Vagina (tissue), 2 donors: ENCODE data around the gene CHPT1. TPM values are rescaled to one million over a fixed set of nuclear protein-coding genes. Genes with fewer than 3 reads are reported as not detected.

Experiments used
- DNase-seq, 2 donors: peaks; one replicate each; pipeline ENCODE4 v3.0.0-alpha.2; 2017; ENCODE audit errors: extremely low spot score in 2 of 2
- H3K27ac ChIP-seq: fragments of 200-600 bp; sonication (generic); one replicate; pipeline ENCODE4 v1.5.1; 2019
- H3K27me3 ChIP-seq: fragments of 200-600 bp; sonication (generic); one replicate; pipeline ENCODE4 v1.5.1; 2019
- H3K36me3 ChIP-seq, 2 donors: fragments of 200-600 bp; sonication (generic); one replicate each; pipeline ENCODE4 v1.5.1; 2017 to 2019
- H3K4me1 ChIP-seq: fragments of 200-600 bp; sonication (generic); one replicate; pipeline ENCODE4 v1.5.1; 2019
- H3K4me3 ChIP-seq, 2 donors: fragments of 200-600 bp; sonication (generic); 1 replicate in 1 of 2; 2 replicates in 1 of 2; pipeline ENCODE4 v1.5.1; 2016 to 2019
- H3K9me3 ChIP-seq: fragments of 200-600 bp; sonication (generic); one replicate; pipeline ENCODE4 v1.5.1; 2019
- POLR2A ChIP-seq, 2 donors: fragments of 450-650 bp; IDR thresholded peaks; one replicate each; pipeline ENCODE4 v1.6.1; 2017; ENCODE audit warnings: antibody characterized with exemption in 2 of 2, mild to moderate bottlenecking in 2 of 2, moderate library complexity in 2 of 2
- POLR2AphosphoS5 ChIP-seq, 2 donors: sonication (generic); formaldehyde crosslinking; IDR thresholded peaks; one replicate each; pipeline ENCODE4 v1.9.0; 2017; ENCODE audit warnings: antibody characterized with exemption in 2 of 2, mild to moderate bottlenecking in 2 of 2, low read depth in 1 of 2; ENCODE audit not compliant: insufficient read depth in 1 of 2
- intact Hi-C: fragments of 100-400 bp; cut with DNase I; formaldehyde crosslinking; loops from one replicate; pipeline ENCODE4 v1.15.1; 2023
- total RNA-seq: library from RNA; depleted of rRNA; stranded (reverse); fragments of >200 nt; gene quantifications from one replicate; pipeline ENCODE4 v1.2.3, GENCODE V29; 2016
- TF ChIP-seq, protein P1 (sequence below), 3 experiments: fragments of 450-650 bp in 2 of 3; fragments of 200-600 bp in 1 of 3; sonication (generic) in 1 of 3; IDR thresholded peaks; one replicate each; pipeline ENCODE4 v1.5.1; 2017 to 2019; ENCODE audit warnings: antibody characterized with exemption in 3 of 3, mild to moderate bottlenecking in 2 of 3, moderate library complexity in 2 of 3

The CHPT1 gene
- total RNA-seq, 1 donor from 2014 or later: 84.7 TPM

DNA sequence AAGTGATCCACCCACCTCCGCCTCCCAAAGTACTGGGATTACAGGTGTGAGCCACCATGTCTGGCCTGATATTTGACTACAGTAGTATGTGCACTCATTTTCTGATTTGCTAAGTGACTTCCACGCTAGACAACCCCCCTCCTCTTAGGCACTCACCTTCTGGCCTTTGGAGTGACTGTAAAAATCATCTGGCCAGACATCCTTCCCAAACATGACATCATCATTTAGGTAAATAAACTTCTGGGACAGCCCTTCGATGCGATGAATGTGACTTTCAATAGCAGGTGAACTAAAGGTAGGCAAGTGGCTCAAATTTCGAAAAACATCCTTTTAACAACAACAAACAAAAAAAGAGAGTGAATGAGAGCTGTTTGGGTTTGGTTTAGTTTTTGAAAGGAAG is 72.4 kb downstream of the CHPT1 start:
- H3K36me3 ChIP-seq: peaks cover 0 to 41% of the 10 kb centered on the region in 2 donors
- no peak overlapping the region for H3K27ac ChIP-seq
- H3K9me3 ChIP-seq: no peaks in the 10 kb centered on the region
- DNase-seq: no peak
- intact Hi-C loops: loop anchor here (5.0 kb wide), 1 partner anchor 67 kb away; no protein-coding TSS in a partner anchor
- TF ChIP-seq POLR2AphosphoS5 (IDR thresholded peaks at IDR 0.05; ENCODE audit: insufficient read depth in 1 of 2, low read depth in 1 of 2) (no peak), POLR2A (IDR thresholded peaks at IDR 0.05) (no peak)
- TF ChIP-seq, protein P1, sequence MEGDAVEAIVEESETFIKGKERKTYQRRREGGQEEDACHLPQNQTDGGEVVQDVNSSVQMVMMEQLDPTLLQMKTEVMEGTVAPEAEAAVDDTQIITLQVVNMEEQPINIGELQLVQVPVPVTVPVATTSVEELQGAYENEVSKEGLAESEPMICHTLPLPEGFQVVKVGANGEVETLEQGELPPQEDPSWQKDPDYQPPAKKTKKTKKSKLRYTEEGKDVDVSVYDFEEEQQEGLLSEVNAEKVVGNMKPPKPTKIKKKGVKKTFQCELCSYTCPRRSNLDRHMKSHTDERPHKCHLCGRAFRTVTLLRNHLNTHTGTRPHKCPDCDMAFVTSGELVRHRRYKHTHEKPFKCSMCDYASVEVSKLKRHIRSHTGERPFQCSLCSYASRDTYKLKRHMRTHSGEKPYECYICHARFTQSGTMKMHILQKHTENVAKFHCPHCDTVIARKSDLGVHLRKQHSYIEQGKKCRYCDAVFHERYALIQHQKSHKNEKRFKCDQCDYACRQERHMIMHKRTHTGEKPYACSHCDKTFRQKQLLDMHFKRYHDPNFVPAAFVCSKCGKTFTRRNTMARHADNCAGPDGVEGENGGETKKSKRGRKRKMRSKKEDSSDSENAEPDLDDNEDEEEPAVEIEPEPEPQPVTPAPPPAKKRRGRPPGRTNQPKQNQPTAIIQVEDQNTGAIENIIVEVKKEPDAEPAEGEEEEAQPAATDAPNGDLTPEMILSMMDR (IDR thresholded peaks at IDR 0.05): no peak
- no peaks in the 10 kb centered on the region for H3K27me3 ChIP-seq
- no peak overlapping the region for H3K4me3 ChIP-seq
- H3K4me1 ChIP-seq: no peaks in the 10 kb centered on the region

- DNase-seq: no peak
- H3K27ac ChIP-seq: no peak overlapping the region
- H3K4me3 ChIP-seq: no peak overlapping the region
- no peaks in the 10 kb centered on the region for H3K27me3 ChIP-seq
- H3K4me1 ChIP-seq: no peaks in the 10 kb centered on the region
- intact Hi-C loops: loop anchor here (5.0 kb wide), 1 partner anchor 65 kb away; no protein-coding TSS in a partner anchor
- peaks cover 0 to 29% of the 10 kb centered on the region in 2 donors for H3K36me3 ChIP-seq
- TF ChIP-seq POLR2AphosphoS5 (IDR thresholded peaks at IDR 0.05; ENCODE audit: insufficient read depth in 1 of 2, low read depth in 1 of 2) (no peak), POLR2A (IDR thresholded peaks at IDR 0.05) (no peak)
- TF ChIP-seq, protein P1 (IDR thresholded peaks at IDR 0.05): no peak
- H3K9me3 ChIP-seq: no peaks in the 10 kb centered on the region
Observed at GRCh38 chr12:101772012-101772775, 74.8 kb downstream of the CHPT1 start.

DNA sequence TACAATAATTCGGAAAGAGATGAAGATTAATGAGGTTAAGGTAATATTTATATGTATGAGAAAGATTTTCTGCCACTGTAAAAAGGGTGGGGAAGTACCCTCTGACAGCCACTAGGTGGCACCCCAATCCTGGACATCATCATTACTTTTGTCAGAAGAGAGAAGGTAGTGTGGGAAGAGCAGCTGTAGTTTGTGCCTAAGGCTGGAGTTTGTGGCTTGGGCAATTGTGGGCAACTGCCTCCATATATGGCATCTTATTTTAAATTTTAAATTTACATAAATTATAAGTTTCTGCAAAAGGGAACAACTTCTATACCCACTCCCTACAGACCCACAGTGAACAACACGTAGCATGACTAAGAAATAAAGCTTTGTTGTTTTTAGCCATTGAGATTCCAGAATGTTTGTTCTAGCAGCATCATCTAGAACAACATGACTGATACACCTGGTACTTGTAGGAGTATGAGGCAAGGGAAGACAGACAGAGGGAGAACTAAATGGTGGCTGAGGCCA is 76.3 kb downstream of the CHPT1 start:
- intact Hi-C loops: loop anchor here (5.0 kb wide), 1 partner anchor 64 kb away; no protein-coding TSS in a partner anchor
- TF ChIP-seq POLR2AphosphoS5 (IDR thresholded peaks at IDR 0.05; ENCODE audit: insufficient read depth in 1 of 2, low read depth in 1 of 2): peak in 1 of 2 donors; percentile 12
- no peak for TF ChIP-seq POLR2A (IDR thresholded peaks at IDR 0.05)
- TF ChIP-seq, protein P1 (IDR thresholded peaks at IDR 0.05): peak; percentile 85 to 94 (median 85)
- no peaks in the 10 kb centered on the region for H3K4me1 ChIP-seq
- H3K4me3 ChIP-seq: no peak overlapping the region
- no peaks in the 10 kb centered on the region for H3K27me3 ChIP-seq
- peaks cover 0 to 20% of the 10 kb centered on the region in 2 donors for H3K36me3 ChIP-seq
- H3K9me3 ChIP-seq: no peaks in the 10 kb centered on the region
- no peak for DNase-seq
- H3K27ac ChIP-seq: no peak overlapping the region

DNA sequence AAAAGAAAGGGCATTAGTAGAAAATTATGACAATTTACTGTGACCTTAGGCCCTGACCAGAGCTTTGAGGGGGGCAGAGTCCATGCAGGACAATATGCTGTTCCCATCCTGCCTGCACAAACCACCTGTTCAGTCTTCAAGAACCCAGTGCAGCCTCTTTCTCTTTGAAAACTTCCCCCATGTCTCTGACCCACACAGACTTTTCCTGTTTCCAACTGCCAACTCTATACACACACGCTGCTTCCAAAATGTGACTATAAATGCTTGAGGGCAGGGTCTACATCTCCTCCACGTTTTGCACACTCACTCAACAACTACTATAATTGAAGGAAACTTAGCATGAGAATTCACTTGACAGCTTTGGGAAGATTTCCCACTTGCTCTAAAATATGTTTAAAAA is 78.4 kb downstream of the CHPT1 start:
- Histone ChIP-seq H3K9me3 (no peaks in the 10 kb centered on the region), H3K4me3 (no peak overlapping the region), H3K36me3 (peaks cover 0 to 4% of the 10 kb centered on the region in 2 donors), H3K27me3 (no peaks in the 10 kb centered on the region), H3K27ac (no peak overlapping the region), H3K4me1 (no peaks in the 10 kb centered on the region)
- TF ChIP-seq, protein P1 (IDR thresholded peaks at IDR 0.05): no peak
- intact Hi-C loops: no loop called here
- no peak for DNase-seq

- Histone ChIP-seq H3K4me1 (no peaks in the 10 kb centered on the region), H3K36me3 (no peaks in the 10 kb centered on the region), H3K27ac (no peak overlapping the region), H3K4me3 (no peak overlapping the region), H3K27me3 (no peaks in the 10 kb centered on the region), H3K9me3 (no peaks in the 10 kb centered on the region)
- no peak for DNase-seq
- intact Hi-C loops: no loop called here
- TF ChIP-seq POLR2A (IDR thresholded peaks at IDR 0.05): no peak
- TF ChIP-seq, protein P1 (IDR thresholded peaks at IDR 0.05): no peak
- no peak for TF ChIP-seq POLR2AphosphoS5 (IDR thresholded peaks at IDR 0.05; ENCODE audit: insufficient read depth in 1 of 2, low read depth in 1 of 2)
Observed at GRCh38 chr12:101777485-101777884, 80.0 kb downstream of the CHPT1 start.
